HuH-7 (cell line): ENCODE results near the gene PAK1.
A peak's percentile ranks its signal among the peaks of the same experiment; 100 is the strongest.
"Not testable (repeated sequence)": the region's sequence is repeated elsewhere in the genome, so short reads cannot be mapped to it uniquely, and the experiment has no call there.

Source experiments
- DNase-seq: peaks from one replicate; pipeline ENCODE4 v3.0.0; 2011; ENCODE audit warnings: low spot score

The PAK1 gene

DNA sequence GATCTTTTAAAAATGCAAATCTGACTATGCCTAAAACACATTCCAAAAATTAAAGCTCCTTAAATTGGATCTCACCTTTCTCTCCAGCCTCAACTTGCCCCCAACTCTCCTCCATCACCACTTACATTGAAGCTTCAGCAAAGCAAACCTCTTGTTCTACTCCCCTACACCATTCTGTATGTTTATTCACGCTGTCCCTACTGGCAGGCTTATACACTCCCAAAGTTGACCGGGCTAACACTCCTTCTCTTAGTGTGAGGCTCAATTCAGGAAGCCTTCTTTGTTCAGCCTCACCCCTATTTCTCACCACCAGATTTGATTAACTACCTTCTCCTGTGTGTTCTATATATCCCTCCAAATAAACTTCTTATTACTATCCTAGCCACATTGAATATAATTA is 170.6 kb downstream of the PAK1 start:
- no peak for DNase-seq

DNA sequence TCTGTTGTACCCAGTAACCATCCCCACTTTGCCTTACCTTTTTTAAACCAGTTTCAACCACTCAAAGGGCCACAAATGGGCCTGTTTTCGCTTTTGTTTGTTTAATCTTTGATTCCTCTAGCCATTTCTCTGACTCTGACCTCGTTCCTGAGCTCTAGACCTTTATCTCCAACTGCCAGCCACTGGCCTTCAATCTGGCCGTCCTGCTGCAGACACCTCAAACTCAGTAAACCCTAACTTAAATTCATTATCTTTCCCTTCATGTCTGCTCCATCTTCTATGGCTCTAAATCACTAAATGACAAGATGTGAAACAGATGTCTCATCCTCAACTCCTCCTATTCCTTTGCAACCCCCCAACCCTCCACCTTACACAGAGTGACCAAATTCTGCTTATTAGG is 171.1 kb downstream of the PAK1 start:
- DNase-seq, result no peak

DNA sequence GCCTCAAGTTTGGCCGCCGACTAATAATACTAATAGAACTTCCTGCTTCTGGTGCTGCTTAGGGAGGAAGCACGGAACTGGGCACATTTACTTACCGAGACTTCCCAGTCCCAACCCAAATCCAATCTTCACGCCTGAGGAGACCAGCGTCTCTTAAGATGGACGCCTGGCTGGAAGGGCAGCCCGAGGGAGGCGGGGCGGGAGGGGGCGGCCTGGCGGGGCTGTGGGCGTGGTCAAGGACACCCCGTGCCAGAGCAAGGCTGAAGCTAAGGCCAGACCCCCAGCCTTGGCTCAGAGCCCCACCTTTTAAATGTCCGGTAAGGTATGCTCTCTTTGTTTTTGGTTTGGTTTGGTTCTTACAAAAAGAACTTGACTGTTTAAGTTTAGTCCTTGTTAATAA is 172.4 kb downstream of the PAK1 start, which contains the start of gene GDPD4:
Gene GDPD4 (minus strand): TSS at position 177 of the 400 bp plus-strand sequence. CDS start 16,549 bp downstream, outside the sequence.
- no peak for DNase-seq

- DNase-seq, result no peak
These were observed 173.2 kb downstream of the PAK1 start for GRCh38 chr11:77300695-77301094.

GRCh38 chr11:77300028-77300427 is 173.9 kb downstream of the PAK1 start:
- DNase-seq, result not testable (repeated sequence)

- DNase-seq, result peak; percentile 17
These were observed 174.3 kb downstream of the PAK1 start for GRCh38 chr11:77299528-77299993.

- DNase-seq, result no peak
These were observed 179.9 kb downstream of the PAK1 start for GRCh38 chr11:77294040-77294439.

- DNase-seq, result no peak
These were observed 184.2 kb downstream of the PAK1 start for GRCh38 chr11:77289737-77290136.

DNA sequence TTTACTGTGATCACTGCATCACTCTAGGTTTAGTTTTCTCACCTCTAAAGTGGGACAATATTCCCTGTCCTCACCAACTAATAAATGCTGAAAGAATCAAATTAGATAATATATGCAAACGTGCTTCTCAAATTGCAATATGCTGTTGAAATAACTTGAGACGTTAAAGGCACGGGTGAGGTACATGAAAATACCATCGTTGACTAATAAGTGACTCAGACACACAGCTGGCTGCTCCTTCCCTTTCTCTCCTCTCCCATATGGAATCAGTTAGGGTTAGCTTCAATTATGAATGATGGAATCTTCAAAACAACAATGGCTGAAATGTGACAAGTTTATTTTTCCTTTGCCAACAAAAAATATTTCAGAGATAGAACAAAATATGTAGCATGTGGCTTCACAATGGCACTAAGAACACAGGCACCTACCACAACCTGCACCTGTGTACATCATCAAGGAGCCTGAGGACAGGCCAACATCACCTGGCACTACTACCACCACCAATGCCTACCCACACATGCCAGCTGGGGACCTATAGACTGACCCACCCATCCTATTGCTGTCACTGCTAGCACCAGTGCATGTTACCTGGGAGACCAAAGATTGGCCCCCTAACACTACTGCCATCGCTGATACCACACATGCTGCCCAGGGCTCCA is 186.2 kb downstream of the PAK1 start:
- DNase-seq, result no peak

DNA sequence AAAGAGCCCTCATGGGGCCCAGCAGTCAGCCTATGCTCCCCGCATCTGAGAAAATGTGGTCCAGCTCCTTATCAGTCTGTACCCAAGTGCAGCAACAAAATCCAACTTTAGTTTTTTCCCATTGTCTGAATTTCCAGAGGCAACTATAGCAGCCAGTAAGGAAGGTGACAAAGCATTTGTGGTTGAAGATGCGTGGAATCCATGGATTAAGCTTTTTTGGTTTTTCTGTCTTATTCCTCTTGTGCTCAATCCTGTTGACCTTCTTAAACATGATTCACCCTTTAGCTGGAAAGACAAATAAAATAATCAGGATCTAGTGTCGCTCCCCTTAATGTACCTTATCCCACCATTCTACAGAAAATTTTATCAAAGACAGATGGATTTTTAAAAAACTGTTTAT is 186.8 kb downstream of the PAK1 start:
- no peak for DNase-seq

DNA sequence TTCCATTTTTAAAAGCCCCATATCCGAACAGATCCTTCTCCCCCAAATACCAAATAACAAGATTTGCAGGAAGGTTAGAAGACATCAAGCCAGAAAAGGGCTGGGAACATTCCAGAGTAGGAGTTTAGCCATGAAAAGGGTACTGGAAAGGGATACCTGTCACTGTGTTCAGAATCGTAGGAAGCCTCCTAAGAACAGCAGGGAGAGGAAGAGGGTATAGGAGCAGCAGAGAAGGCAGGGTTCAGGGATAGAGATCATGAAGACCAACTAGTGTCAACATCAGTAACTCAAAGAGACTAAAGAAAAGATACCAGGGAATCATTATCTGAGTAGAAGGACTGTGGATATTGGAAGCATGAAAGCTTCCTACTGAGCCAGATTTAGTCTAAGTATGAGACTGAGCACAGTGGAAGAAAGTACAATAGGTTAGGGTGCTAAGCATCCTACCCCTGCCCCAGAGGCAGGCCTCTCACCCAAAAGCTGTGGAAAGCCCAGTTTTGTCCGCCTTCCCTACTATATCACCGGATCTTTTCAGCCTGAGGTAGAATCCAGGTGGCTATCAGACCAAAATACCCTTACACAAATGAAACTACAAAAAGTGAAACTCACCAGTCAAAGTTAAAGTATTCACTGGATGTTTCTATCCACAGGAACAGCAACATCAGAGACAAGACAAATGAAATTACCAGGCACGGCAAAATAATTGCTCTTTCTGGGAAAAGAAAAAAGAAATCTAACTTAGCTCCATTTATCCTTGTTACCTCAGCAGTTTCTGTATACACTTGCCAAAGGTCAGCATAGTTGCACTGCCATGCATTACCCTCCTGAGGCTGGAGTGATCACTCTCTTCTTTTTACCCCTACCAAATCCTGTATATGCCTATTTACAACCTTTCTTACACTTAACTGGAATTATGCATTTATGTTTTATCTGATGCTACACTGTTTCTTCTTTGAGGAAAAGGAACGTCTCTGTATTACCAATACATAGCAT is 189.1 kb downstream of the PAK1 start:
- no peak for DNase-seq

DNA sequence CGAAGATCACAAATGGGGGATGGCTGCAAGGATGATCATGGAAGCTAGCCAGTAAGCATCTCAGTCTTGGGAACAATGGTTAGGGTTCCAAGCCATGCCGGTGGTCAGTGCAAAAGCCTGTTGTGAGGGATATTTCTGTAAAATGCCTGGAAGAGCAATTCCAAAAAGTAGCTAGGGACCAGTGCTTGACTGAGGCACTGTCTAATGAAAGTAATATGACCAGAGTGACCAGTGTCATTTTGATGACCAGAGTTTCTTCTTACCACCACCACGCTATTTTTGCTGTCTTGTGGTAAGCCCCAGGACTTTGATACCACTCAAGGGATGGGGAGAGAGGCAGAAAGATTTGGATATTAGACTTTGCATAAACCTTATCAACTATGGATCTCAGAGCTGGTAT is 190.8 kb downstream of the PAK1 start:
- DNase-seq, result no peak

DNA sequence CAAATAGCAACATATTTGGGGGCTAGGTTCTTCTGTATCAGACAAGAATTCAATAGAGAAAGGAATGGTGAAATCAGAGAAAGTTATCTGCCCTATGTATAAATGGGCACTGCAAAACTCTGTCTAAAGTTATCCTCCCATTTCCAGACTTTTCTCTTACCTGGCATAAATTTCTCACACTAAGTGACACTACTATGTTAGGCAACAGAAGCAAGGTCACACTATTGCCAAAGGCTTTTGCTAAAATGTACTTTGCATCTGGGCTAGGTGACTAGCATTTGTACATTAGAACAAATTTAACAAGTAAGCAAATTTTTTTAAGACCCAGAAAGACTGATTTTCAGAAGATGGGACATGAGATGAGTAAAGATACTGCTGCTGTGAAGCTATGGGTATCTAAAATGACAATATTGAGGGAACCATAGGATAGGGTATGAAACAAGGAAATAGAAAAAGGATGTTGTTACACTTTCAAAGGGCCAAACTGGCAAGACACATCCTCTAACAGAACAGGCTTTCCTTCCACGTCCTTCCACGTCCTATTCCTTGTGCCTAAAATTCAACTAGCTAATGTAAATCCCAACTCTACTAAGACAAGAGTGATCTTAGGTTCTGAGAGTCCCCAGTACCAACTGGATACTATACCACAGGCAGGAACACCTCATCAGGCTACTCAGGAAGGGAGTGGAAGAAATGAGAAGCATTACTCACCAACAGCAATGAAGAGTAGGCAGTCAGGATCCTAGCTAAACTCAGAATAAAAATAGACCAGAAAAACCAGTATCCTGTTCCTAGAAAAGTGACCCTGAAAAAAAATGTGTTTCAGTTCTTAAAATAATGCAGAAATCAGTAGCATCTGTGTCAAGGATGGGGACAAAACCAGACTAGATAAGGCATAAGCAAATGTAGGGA is 195.0 kb downstream of the PAK1 start:
- DNase-seq, result no peak

DNA sequence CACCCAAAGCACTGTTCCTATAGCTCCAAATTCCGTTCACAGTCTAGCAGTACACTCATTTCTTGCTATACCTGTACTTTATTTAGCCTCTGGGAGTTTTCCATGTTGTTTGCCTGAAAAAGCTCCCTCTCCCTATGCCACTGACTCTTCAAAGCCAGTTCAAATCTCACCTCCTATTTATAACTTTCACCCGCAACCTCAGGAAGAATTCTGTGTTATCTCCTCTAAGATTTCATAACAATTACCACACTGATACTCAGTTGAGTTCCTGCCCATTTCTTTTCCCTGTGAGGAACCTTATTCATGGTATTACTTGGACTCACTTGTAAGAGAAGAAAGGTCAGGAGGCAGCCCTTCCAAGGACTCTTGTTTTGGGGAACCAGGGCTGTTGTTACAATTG is 197.6 kb downstream of the PAK1 start:
- no peak for DNase-seq
